HG03565 (cell line): ENCODE results near the gene AHDC1.
"Not testable (repeated sequence)": the region's sequence is repeated elsewhere in the genome, so short reads cannot be mapped to it uniquely, and the experiment has no call there.

ENCODE experiments used
- ATAC-seq: cut with Tn5 transposase; IDR thresholded peaks from one replicate; pipeline ENCODE4 v1.9.1; 2021; ENCODE audit warnings: mild to moderate bottlenecking, moderate library complexity; ENCODE audit not compliant: unreplicated experiment

The AHDC1 gene

GRCh38 chr1:27519331-27520258 is 84.3 kb downstream of the AHDC1 start:
- no peak for ATAC-seq

- ATAC-seq = no peak
Observed at GRCh38 chr1:27518808-27519207, 85.1 kb downstream of the AHDC1 start.

GRCh38 chr1:27517907-27518718 is 85.8 kb downstream of the AHDC1 start:
- no peak for ATAC-seq

- no peak for ATAC-seq
Observed at GRCh38 chr1:27517301-27517700, 86.6 kb downstream of the AHDC1 start.

GRCh38 chr1:27515626-27516025 is 88.3 kb downstream of the AHDC1 start:
- ATAC-seq = no peak

GRCh38 chr1:27513958-27514357 is 90.0 kb downstream of the AHDC1 start:
- no peak for ATAC-seq

GRCh38 chr1:27513528-27513927 is 90.4 kb downstream of the AHDC1 start:
- no peak for ATAC-seq

- no peak for ATAC-seq
Observed at GRCh38 chr1:27509127-27510080, 94.5 kb downstream of the AHDC1 start.

- no peak for ATAC-seq
Observed at GRCh38 chr1:27507960-27508665, 95.8 kb downstream of the AHDC1 start.

GRCh38 chr1:27506703-27507102 is 97.2 kb downstream of the AHDC1 start:
- no peak for ATAC-seq

- no peak for ATAC-seq
Observed at GRCh38 chr1:27505420-27505680, 98.6 kb downstream of the AHDC1 start.

GRCh38 chr1:27504588-27505419 is 99.1 kb downstream of the AHDC1 start:
- no peak for ATAC-seq

GRCh38 chr1:27503844-27504587 is 99.9 kb downstream of the AHDC1 start:
- no peak for ATAC-seq

- ATAC-seq = no peak
Observed at GRCh38 chr1:27503033-27503432, 100.9 kb downstream of the AHDC1 start.

- not testable (repeated sequence) for ATAC-seq
Observed at GRCh38 chr1:27501159-27501558, 102.8 kb downstream of the AHDC1 start.

GRCh38 chr1:27499142-27499541 is 104.8 kb downstream of the AHDC1 start:
- ATAC-seq = no peak

GRCh38 chr1:27496604-27497155 is 107.3 kb downstream of the AHDC1 start:
- ATAC-seq = no peak

GRCh38 chr1:27492796-27493195 is 111.1 kb downstream of the AHDC1 start:
- ATAC-seq = no peak
